ENCODE measurements around the gene LRCH2. TPM values are rescaled to one million over a fixed set of nuclear protein-coding genes. Genes with fewer than 3 reads are reported as not detected.
A peak's percentile ranks its signal among the peaks of the same experiment; 100 is the strongest.
"Not testable (repeated sequence)": the region's sequence is repeated elsewhere in the genome, so short reads cannot be mapped to it uniquely, and the experiment has no call there.

LRCH2 gene
- 2.5 and 3.1 TPM in 2 replicates for total RNA-seq (2014; rRNA removed; shearing (Covaris generic))
- polyA plus RNA-seq (2015; cell fraction: cytosol; rRNA removed): 4.5 and 6.2 TPM in 2 replicates
- 10.2 and 10.7 TPM in 2 replicates for polyA plus RNA-seq (2015; cell fraction: nucleus; rRNA removed)

GRCh38 chrX:115233497-115234455 is at the start of gene LRCH2:
Gene LRCH2, minus strand, starts transcription at chrX:115234096. Its CDS starts 55 bp downstream, at chrX:115234041.
- DNase-seq (ENCODE audit: low read depth): peak; percentile 0

GRCh38 chrX:115269051-115269683 is 35.3 kb upstream of the LRCH2 start:
- no peak for DNase-seq (ENCODE audit: low read depth)

GRCh38 chrX:115268421-115268820 is 34.5 kb upstream of the LRCH2 start:
- peak; percentile 0 for DNase-seq (ENCODE audit: low read depth)

GRCh38 chrX:115266300-115266699 is 32.4 kb upstream of the LRCH2 start:
- DNase-seq (ENCODE audit: low read depth): no peak

- no peak for DNase-seq (ENCODE audit: low read depth)
Observed at GRCh38 chrX:115264009-115264408, 30.1 kb upstream of the LRCH2 start.

- DNase-seq (ENCODE audit: low read depth): no peak
Observed at GRCh38 chrX:115261148-115261547, 27.3 kb upstream of the LRCH2 start.

GRCh38 chrX:115260330-115260729 is 26.4 kb upstream of the LRCH2 start:
- no peak for DNase-seq (ENCODE audit: low read depth)

- no peak for DNase-seq (ENCODE audit: low read depth)
Observed at GRCh38 chrX:115259238-115259875, 25.5 kb upstream of the LRCH2 start.

- no peak for DNase-seq (ENCODE audit: low read depth)
Observed at GRCh38 chrX:115257711-115258110, 23.8 kb upstream of the LRCH2 start.

GRCh38 chrX:115255003-115255402 is 21.1 kb upstream of the LRCH2 start:
- DNase-seq (ENCODE audit: low read depth): no peak

- DNase-seq (ENCODE audit: low read depth): no peak
Observed at GRCh38 chrX:115251458-115252233, 17.8 kb upstream of the LRCH2 start.

GRCh38 chrX:115237056-115237455 is 3.2 kb upstream of the LRCH2 start:
- DNase-seq (ENCODE audit: low read depth): no peak

- no peak for DNase-seq (ENCODE audit: low read depth)
Observed at GRCh38 chrX:115236560-115236959, 2.7 kb upstream of the LRCH2 start.

GRCh38 chrX:115234461-115234860 is 565 bp upstream of the LRCH2 start:
- DNase-seq (ENCODE audit: low read depth): no peak

GRCh38 chrX:115232933-115233496 is 881 bp downstream of the LRCH2 start:
- DNase-seq (ENCODE audit: low read depth): peak; percentile 1

- DNase-seq (ENCODE audit: low read depth): peak; percentile 8
Observed at GRCh38 chrX:115229337-115230003, 4.4 kb downstream of the LRCH2 start.

GRCh38 chrX:115226929-115227328 is 7.0 kb downstream of the LRCH2 start:
- peak; percentile 48 for DNase-seq (ENCODE audit: low read depth)

GRCh38 chrX:115217346-115217745 is 16.6 kb downstream of the LRCH2 start:
- DNase-seq (ENCODE audit: low read depth): not testable (repeated sequence)

- DNase-seq (ENCODE audit: low read depth): no peak
Observed at GRCh38 chrX:115214605-115215004, 19.3 kb downstream of the LRCH2 start.

- no peak for DNase-seq (ENCODE audit: low read depth)
Observed at GRCh38 chrX:115214151-115214550, 19.7 kb downstream of the LRCH2 start.

Data from HT1080 (cell line).